Transverse colon (tissue), 3 donors: Measurements from ENCODE around the gene SART3.

ENCODE experiments used
- CTCF ChIP-seq, 5 experiments: fragments of 200-600 bp in 3 of 5; fragments of 450-650 bp in 2 of 5; sonication (generic) in 3 of 5; IDR thresholded peaks; 1 replicate in 2 of 5; 2 replicates in 3 of 5; pipeline ENCODE4 v1.5.1; 2016 to 2017; ENCODE audit warnings: antibody characterized with exemption in 5 of 5, inconsistent platforms in 3 of 5, mild to moderate bottlenecking in 2 of 5, moderate library complexity in 1 of 5
- EP300 ChIP-seq: sonication (generic); formaldehyde crosslinking; IDR thresholded peaks from one replicate; pipeline ENCODE4 v1.6.1; 2017; ENCODE audit warnings: antibody characterized with exemption, low read depth
- POLR2A ChIP-seq: fragments of 450-650 bp; IDR thresholded peaks from one replicate; pipeline ENCODE4 v1.6.1; 2016; ENCODE audit warnings: antibody characterized with exemption, mild to moderate bottlenecking, moderate library complexity

- no peak for TF ChIP-seq POLR2A
- TF ChIP-seq CTCF (IDR thresholded peaks at IDR 0.05), result no peak
- TF ChIP-seq EP300, result no peak
Observed at GRCh38 chr12:108498136-108498535, 62.8 kb downstream of the SART3 start.
